Measurements from ENCODE around the gene PNLIP.

The PNLIP gene

GRCh38 chr10:116597543-116597942, 51.8 kb downstream of the PNLIP start:
- no peak for DNase-seq (ENCODE audit: low read depth, low spot score)
- POLR2A ChIA-PET: no interaction called here
- CTCF ChIA-PET: no interaction called here
- no peak for TF ChIP-seq CTCF (IDR thresholded peaks at IDR 0.05; ENCODE audit: insufficient read depth, low read length, missing control alignments)
- H3K4me3 ChIP-seq (ENCODE audit: low read depth, low read length): no peak overlapping the region

GRCh38 chr10:116598329-116598728, 52.6 kb downstream of the PNLIP start:
- CTCF ChIA-PET: no interaction called here
- H3K4me3 ChIP-seq (ENCODE audit: low read depth, low read length): no peak overlapping the region
- DNase-seq (ENCODE audit: low read depth, low spot score): no peak
- TF ChIP-seq CTCF (IDR thresholded peaks at IDR 0.05; ENCODE audit: insufficient read depth, low read length, missing control alignments): no peak
- POLR2A ChIA-PET: no interaction called here

- POLR2A ChIA-PET: interaction anchor here (0.7 kb wide), 1 partner anchor 306 kb away, joined by 3 read pairs; no protein-coding TSS in a partner anchor
- no peak for DNase-seq (ENCODE audit: low read depth, low spot score)
Measured at GRCh38 chr10:116599991-116600390, 54.3 kb downstream of the PNLIP start.

GRCh38 chr10:116602648-116603400, 57.1 kb downstream of the PNLIP start:
- no peak overlapping the region for H3K4me3 ChIP-seq (ENCODE audit: low read depth, low read length)
- POLR2A ChIA-PET: no interaction called here
- TF ChIP-seq CTCF (IDR thresholded peaks at IDR 0.05; ENCODE audit: insufficient read depth, low read length, missing control alignments): no peak
- no peak for DNase-seq (ENCODE audit: low read depth, low spot score)
- CTCF ChIA-PET: no interaction called here

More at GRCh38 chr10:116599991-116600390, 54.3 kb downstream of the PNLIP start:
- no peak for TF ChIP-seq CTCF (IDR thresholded peaks at IDR 0.05; ENCODE audit: insufficient read depth, low read length, missing control alignments)
- CTCF ChIA-PET: no interaction called here
- H3K4me3 ChIP-seq (ENCODE audit: low read depth, low read length): no peak overlapping the region

GRCh38 chr10:116606061-116606483, 60.3 kb downstream of the PNLIP start:
- TF ChIP-seq CTCF (IDR thresholded peaks at IDR 0.05; ENCODE audit: insufficient read depth, low read length, missing control alignments): no peak
- ChIA-PET POLR2A (no interaction called here), CTCF (no interaction called here)
- H3K4me3 ChIP-seq (ENCODE audit: low read depth, low read length): no peak overlapping the region
- DNase-seq (ENCODE audit: low read depth, low spot score): no peak

GRCh38 chr10:116607336-116607735, 61.6 kb downstream of the PNLIP start:
- TF ChIP-seq CTCF (IDR thresholded peaks at IDR 0.05; ENCODE audit: insufficient read depth, low read length, missing control alignments): no peak
- ChIA-PET POLR2A (no interaction called here), CTCF (no interaction called here)
- no peak overlapping the region for H3K4me3 ChIP-seq (ENCODE audit: low read depth, low read length)
- DNase-seq (ENCODE audit: low read depth, low spot score): no peak

All from AG04449 (cell line).